Kidney capillary endothelial cell (primary cell): ENCODE measurements around the gene IGF2.

ENCODE experiments used
- DNase-seq: peaks from one replicate; pipeline ENCODE4 v3.0.0-alpha.2; 2018; ENCODE audit warnings: low spot score

The IGF2 gene

DNA sequence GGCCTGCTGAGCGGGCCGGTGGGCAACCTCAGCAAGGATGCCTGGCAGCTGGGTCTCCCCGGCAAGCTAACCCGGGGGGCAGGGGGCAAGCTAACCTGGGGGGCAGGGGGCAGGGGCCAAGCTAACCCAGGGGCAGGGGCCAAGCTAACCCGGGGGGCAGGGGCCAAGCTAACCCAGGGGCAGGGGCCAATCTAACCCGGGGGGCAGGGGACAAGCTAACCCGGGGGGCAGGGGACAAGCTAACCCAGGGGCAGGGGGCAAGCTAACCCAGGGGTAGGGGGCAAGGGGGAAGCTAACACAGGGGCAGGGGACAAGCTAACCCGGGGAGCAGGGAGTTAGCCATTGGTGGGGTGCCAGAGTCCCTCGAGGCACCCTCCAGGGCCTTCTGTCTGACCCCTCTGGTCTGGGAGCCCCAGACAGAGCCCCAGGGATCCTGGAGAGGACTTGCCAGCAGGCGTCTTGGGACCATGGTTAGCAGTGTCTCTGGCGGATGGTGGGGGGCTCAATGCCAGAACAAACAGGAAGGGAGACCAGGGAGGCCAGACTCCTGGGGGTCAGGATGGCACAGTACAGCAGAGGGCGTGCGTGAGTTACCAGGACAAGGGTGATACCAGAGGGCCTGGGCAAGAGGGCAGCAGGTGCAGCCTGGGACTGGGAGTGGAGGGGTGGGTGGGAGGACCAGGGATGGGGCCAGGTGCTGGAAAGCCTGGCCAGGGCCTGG lies 16.1 kb downstream of the IGF2 start:
- DNase-seq: no peak

DNA sequence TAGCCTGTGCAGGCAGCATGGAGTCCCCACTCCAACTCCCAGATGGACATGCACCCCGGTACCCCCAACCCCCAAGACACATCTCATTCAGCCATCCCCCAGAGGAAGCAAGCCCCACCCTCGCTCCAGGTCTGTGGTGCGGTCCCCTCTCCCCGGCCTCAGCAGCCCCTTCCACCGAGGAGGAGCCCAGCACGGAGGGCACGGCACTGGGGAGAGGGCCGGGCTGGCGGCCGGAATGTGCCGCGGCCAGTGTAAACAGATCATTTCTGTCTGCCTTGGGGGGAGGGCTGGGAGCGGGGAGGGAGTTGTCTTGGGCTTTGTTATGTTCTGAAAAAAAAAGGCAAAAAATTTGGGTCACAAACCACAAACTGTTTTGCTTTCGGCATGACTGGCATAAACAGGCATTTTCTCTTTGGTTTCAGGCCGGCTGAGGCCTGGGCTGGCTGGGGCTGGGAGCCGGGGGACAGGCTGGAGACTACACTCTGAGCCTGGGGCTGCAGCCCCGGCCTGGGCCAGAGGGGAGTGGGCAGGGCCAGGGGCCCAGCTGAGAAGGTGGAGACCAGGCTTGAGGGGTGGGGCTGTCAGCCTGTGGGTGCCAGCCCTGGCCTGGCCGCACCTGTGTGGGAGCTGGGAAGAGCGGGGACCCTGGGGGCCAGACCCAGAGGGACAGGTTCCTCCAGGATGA lies 16.8 kb downstream of the IGF2 start:
- DNase-seq: no peak

GRCh38 chr11:2121227-2122130 lies 17.7 kb downstream of the IGF2 start:
- DNase-seq: no peak

GRCh38 chr11:2120359-2121100 lies 18.7 kb downstream of the IGF2 start:
- DNase-seq: no peak

DNA sequence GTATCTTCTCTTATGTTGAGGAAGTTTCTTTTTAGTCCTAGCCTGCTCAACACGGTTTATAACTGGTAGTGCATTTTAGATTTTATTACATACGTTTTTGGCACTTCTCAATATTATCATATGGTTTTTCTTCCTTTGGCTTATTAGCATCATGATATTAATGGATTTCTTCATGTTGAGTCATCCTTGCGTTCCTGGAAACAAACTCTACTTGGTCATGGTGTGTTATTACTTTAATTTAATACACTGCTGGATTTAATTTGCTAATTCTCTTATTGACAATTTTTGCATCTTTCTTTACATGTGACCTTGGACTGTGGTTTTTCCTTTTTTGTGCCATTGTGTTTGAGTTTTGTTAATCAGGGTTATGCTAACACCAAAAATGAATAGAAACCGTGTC lies 20.5 kb downstream of the IGF2 start:
- no peak for DNase-seq

- no peak for DNase-seq
Observed at GRCh38 chr11:2116680-2117079, 22.5 kb downstream of the IGF2 start.

GRCh38 chr11:2115308-2115707 lies 23.9 kb downstream of the IGF2 start:
- DNase-seq: no peak

- no peak for DNase-seq
Observed at GRCh38 chr11:2114430-2115241, 24.6 kb downstream of the IGF2 start.

GRCh38 chr11:2113776-2114175 lies 25.4 kb downstream of the IGF2 start:
- DNase-seq: no peak

GRCh38 chr11:2110521-2110920 lies 28.7 kb downstream of the IGF2 start:
- DNase-seq: no peak

DNA sequence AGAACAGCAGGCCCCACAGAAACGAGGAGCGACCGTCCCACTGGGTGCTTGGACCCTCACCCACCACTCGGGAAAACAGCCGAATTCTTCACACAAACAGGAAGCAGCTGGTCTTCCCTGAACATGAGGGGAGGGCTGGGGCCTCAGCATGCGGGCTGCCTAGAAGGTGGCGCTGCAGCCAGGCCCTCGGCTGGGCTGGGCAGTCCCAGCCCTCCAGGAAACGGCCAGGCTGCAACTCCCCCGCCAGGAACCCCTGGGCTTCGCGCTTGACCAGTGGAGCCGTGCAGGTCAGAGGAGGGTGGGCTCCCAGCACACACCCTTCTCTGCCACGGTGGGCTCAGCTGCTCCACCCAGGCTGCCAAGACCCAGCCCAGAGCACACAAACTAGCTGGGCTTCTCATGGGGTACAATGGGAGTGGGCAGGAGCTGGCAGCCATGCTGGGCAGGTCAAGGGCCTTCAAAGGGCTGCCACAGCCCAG lies 29.6 kb downstream of the IGF2 start:
- DNase-seq: peak; percentile 20

DNA sequence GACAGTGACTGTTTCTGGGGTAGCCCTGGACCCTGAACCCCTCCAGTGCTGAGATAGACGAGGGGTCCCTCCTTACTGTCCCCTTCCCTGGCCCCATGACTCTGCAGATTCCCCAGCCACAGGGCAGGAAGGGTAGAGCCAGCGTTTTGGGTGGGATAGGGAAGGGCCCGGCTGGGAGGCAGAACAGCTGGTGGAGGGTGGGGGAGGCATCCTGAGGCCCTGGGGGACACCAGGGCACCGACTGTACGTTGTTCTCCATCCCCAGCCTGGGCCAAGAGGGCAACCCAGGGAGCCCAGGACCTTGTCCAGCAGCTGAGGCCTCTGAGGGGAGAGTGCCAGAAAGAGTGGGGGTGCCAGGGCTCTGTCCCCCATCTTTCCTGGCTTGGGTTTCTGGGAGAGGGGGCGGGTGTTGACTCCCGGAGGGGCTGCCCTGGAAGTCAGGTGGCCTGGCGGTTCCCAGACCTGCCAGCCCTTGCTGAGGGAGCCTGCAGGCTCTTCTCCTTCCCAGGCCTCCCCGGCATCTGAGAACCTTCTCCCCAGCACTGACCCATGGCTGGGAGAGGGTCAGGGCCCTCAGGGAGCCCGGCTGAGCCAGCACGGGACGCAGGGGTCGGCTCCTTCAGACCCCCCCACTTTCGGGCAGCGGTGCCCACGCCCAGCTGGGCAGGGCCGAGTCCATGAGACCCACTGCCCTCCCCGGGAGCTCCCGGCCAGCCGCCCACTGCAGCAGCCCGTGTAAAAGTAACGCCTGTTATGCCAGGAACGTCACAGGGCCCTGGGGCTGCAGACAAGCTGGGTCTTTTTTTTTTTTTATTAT lies 30.3 kb downstream of the IGF2 start:
- no peak for DNase-seq

DNA sequence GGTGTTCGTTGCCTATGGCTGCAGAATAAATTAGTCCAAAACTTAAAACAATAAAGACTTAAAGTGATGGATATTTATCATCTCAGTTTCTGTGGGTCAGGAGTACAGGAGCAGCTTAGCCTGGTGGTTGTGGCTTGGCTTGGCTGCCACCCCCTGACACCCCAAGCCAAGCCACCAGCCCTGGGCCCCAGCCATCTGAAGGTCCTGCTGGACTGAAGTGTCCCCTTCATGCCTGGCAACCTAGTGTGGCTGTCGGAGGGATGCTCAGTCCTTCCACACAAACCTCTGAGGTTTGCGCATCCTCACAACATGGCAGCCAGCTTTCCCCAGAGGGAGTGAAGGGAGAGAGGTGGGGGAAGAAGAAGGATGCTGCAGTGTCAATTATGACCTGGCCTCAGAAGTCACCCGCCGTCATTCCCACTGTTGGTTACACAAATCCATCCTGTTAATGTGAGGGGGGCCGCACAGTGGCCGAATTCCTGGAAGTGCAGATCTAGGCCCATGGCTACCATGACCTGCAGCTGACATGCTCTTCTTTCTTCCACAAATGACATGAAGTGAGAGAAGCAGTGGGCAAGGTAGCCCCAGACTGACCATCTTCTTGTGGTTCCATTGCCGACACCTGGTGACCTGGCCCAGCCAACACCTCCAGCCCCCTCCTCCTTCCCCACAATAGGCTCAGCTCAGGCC lies 31.1 kb downstream of the IGF2 start:
- no peak for DNase-seq

DNA sequence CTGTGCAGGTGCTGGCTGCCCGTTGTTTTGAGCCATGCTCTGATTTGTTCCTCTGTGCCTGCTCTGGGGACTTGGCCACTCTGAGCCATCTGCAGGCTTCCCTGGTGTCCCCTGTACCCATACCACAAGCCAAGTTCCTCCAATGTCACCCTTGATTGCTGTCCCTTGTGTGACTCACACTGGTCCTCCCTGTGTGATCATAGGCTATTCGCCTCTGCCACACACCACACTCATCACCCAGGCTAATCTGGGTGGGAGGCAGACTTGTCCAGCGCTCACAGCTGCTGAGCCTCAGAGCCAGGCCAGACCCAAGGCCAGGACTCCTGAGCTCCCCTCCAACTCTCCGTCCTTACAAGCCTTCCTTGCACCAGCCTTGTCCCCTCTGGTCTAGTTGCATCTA lies 31.7 kb downstream of the IGF2 start:
- DNase-seq: no peak

DNA sequence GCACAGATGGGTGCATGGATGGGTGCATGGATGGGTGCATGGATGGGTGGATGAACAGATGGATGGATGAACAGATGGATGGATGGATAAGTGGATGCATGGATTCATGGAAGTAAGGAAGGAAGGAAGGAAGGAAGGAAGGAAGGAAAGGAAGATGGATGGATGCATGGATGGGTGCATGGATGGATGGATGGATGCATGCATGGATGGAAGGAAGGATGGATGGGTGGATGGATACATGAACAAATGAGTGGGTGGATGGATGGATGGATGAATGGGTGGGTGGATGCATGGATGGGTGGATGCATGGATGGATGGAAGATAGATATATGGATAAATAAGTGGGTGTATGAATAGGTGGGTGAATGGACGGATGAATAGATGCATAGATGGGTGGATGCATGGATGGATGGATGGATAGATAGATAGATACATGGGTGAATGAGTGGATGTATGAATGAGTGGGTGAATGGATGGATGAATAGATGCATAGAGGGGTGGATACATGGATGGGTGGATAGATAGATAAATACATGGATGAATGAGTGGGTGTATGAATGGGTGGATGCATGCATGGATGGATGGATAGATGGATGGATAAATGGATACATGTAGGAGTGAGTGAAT lies 32.5 kb downstream of the IGF2 start:
- no peak for DNase-seq

- no peak for DNase-seq
Observed at GRCh38 chr11:2105511-2105910, 33.7 kb downstream of the IGF2 start.

DNA sequence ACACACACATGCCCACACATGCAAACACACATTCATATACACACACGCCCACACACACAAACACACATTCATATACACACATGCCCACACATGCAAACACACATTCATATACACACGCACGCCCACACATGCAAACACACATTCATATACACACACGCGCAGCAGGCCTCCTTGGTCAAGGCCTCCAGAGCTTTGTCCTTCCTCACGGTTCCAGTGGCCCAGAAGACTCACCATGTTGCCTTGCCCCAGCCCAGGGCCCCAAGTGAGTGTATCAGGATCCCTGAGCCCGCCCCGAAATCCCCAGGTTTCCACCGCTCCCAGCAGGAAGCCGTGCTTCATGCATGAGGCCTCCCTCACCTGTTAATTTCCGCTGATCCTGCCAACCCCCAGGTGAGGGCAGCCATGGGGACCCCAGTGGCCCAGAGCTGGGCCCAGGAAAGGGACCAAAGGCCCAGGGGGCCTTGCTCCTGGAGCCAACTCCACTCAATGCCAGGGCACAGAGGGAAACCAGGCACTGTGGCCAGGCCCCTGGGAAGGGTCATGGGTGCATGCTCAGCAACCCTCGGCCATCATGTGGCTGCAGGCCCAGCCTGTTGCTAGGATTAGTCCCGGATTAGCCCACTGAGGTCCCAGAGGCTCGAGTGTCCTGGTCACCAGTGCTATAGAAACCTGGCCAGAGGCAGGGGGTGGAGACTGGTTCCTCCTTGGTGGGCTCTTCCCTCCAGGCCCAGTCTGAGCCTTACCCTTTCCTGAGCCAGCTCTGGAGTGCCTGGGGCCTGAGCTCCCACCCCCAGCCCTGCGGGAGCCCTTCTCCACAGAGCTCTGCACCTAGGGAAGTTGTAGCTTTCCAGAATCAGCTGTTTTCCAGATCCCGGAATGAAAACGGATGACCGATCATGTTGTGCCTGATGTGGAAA lies 34.4 kb downstream of the IGF2 start:
- DNase-seq: no peak
